ENCODE measurements around the gene SCART1.

Gene SCART1

GRCh38 chr10:133476641-133476990, 22.9 kb downstream of the SCART1 start:
- H3K4me3 ChIP-seq (replicated peaks; ENCODE audit: low read depth, low read length): no peak overlapping the region
- DNase-seq (ENCODE audit: extremely low read depth, low read depth): no peak
- TF ChIP-seq, protein P1, sequence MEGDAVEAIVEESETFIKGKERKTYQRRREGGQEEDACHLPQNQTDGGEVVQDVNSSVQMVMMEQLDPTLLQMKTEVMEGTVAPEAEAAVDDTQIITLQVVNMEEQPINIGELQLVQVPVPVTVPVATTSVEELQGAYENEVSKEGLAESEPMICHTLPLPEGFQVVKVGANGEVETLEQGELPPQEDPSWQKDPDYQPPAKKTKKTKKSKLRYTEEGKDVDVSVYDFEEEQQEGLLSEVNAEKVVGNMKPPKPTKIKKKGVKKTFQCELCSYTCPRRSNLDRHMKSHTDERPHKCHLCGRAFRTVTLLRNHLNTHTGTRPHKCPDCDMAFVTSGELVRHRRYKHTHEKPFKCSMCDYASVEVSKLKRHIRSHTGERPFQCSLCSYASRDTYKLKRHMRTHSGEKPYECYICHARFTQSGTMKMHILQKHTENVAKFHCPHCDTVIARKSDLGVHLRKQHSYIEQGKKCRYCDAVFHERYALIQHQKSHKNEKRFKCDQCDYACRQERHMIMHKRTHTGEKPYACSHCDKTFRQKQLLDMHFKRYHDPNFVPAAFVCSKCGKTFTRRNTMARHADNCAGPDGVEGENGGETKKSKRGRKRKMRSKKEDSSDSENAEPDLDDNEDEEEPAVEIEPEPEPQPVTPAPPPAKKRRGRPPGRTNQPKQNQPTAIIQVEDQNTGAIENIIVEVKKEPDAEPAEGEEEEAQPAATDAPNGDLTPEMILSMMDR (IDR thresholded peaks at IDR 0.05; ENCODE audit: low read depth, low read length, missing control alignments): no peak

DNA sequence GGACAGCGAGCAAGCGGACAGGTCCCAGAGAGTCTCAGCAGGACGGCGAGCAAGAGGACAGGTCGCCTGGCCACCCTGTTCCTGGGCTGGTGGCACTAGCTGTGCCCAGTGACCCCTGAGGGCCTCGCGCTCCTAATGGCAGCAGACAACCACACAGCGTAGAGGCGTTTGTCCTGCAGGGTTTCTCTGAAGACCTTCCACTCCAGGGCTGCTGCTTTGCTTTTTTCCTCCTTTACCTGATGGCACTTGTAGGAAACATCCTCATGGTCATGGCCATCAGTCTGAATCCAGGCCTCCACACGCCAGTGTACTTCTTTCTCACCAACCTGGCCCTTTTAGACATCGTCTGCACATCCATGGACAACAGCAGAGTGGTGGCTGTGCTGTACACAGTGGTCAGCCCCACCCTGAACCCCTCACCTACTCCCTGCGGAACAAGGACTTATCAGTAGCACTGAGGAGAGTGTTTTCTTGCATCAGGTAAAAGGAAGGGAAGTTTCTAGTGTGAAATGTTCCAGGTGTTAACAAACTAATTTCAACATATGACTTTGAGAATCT, 27.4 kb downstream of the SCART1 start:
- TF ChIP-seq, protein P1 (IDR thresholded peaks at IDR 0.05; ENCODE audit: low read depth, low read length, missing control alignments): no peak
- no peak overlapping the region for H3K4me3 ChIP-seq (replicated peaks; ENCODE audit: low read depth, low read length)
- DNase-seq (ENCODE audit: extremely low read depth, low read depth): no peak

DNA sequence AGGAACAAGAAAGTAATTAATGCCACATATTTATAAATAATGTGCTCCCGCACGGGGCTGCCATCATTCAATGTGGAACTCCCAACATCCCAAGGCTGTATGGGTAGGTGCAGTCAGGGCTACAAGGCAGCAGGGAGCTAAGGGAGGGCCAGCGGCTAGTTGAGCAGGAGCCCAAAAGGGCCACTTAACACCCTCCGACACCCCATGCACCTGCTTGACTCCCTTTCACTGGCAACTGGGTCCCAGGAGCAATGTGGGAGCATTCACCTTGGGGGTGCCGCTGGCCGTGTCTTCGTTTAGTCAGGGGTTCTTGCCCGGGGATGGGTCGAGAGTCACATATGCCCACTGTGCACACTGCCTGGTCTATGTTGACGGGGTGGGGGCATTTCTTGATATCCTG, 27.9 kb downstream of the SCART1 start:
- H3K4me3 ChIP-seq (replicated peaks; ENCODE audit: low read depth, low read length): no peak overlapping the region
- DNase-seq (ENCODE audit: extremely low read depth, low read depth): no peak

DNA sequence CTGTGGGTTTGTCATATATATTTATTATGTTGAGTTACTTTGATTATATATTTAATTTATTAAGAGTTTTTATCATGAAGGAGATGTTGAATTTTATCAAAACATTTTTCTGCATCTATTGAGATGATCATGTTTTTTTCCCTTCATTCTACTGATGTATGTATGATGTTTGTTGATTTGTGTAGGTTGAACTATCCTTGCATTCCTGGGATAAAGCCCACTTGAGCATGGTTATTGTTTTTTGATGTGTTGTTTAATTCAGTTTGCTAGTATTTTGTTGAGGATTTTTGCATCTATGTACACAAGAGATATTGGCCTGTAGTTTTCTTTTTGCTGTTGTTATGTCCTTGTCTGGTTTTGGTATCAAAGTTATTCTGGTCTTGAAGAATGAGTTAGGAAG, 31.1 kb downstream of the SCART1 start:
- no peak overlapping the region for H3K4me3 ChIP-seq (replicated peaks; ENCODE audit: low read depth, low read length)
- DNase-seq (ENCODE audit: extremely low read depth, low read depth): no peak
- TF ChIP-seq, protein P1 (IDR thresholded peaks at IDR 0.05; ENCODE audit: low read depth, low read length, missing control alignments): no peak

More for the DNA sequence above, 27.9 kb downstream of the SCART1 start:
- TF ChIP-seq, protein P1 (IDR thresholded peaks at IDR 0.05; ENCODE audit: low read depth, low read length, missing control alignments): no peak

GRCh38 chr10:133487085-133487484, 33.3 kb downstream of the SCART1 start:
- DNase-seq (ENCODE audit: extremely low read depth, low read depth): no peak
- no peak overlapping the region for H3K4me3 ChIP-seq (replicated peaks; ENCODE audit: low read depth, low read length)
- TF ChIP-seq, protein P1 (IDR thresholded peaks at IDR 0.05; ENCODE audit: low read depth, low read length, missing control alignments): no peak

GRCh38 chr10:133488354-133488753, 34.6 kb downstream of the SCART1 start:
- no peak overlapping the region for H3K4me3 ChIP-seq (replicated peaks; ENCODE audit: low read depth, low read length)
- TF ChIP-seq, protein P1 (IDR thresholded peaks at IDR 0.05; ENCODE audit: low read depth, low read length, missing control alignments): no peak
- no peak for DNase-seq (ENCODE audit: extremely low read depth, low read depth)

All from HFF-Myc (cell line).